ENCODE data around the gene FHIP1B. TPM values are rescaled to one million over a fixed set of nuclear protein-coding genes. Genes with fewer than 3 reads are reported as not detected.
"Not testable (repeated sequence)": the region's sequence is repeated elsewhere in the genome, so short reads cannot be mapped to it uniquely, and the experiment has no call there.

The FHIP1B gene
- 10 to 100 TPM; 20.5 to 20.6 TPM for total RNA-seq
- long read RNA-seq, donor 1, partial matches to known transcripts = 1 of 4 reads
- long read RNA-seq, donor 1, other reads (novel, unspliced or antisense) = 2 of 4 reads
- long read RNA-seq, donor 2, partial matches to known transcripts = 4 of 6 reads
- long read RNA-seq, donor 2, other reads (novel, unspliced or antisense) = 1 of 6 reads

GRCh38 chr11:6234387-6235107 is at the start of gene FHIP1B:
TSS of gene FHIP1B (minus strand) at chr11:6234636. CDS start at chr11:6224516, 10,120 bp downstream.
- intact Hi-C loops (cut with DNase I) = loop anchor here in 1 of 2 donors (10.0 kb wide), 1 partner anchor 500 kb away; no protein-coding TSS in a partner anchor
- DNase-seq (ENCODE audit: low spot score) = peak; percentile 100

DNA sequence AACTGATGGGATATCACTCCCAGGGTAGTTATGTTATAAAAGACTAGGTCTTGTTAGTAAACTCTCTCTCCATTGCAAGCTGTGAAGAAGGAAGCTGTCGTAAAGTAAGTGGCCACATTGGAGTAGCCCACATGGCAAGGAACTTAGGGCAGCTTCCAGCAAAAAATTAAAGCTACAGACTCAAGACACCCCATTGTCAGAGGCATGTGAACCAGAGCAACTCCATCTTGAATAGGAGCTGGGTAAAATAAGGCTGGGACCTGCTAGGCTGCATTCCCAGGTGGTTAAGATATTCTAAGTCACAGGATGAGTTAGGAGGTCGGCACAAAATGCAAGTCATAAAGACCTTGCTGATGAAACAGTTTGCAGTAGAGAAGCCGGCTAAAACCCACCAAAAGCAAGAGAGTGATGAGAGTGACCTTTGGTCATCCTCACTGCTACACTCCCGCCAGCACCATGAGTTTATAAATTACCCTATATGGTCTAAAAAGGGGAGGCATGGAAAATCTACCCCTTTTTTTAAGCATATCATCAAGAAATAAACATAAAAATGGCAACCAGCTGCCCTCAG is 49.1 kb upstream of the FHIP1B start:
- DNase-seq (ENCODE audit: low spot score) = no peak
- intact Hi-C loops (cut with DNase I) = no loop called here

DNA sequence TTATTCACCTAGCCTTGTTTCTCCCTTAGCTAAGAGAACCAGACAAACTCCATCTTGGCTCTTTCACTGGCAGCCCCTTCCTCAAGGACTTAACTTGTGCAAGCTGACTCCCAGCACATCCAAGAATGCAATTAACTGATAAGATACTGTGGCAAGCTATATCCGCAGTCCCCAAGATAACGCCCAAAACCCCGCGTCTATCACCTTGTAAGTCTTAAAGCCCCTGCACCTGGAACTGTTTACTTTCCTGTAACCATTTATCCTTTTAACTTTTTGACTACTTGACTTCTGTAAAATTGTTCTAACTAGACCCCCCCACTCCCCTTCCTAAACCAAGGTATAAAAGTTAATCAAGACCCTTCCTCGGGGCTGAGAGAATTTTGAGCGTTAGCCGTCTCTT is 46.4 kb upstream of the FHIP1B start:
- intact Hi-C loops (cut with DNase I); DNase-seq (ENCODE audit: low spot score): not testable (repeated sequence)

GRCh38 chr11:6273188-6273587 is 38.8 kb upstream of the FHIP1B start:
- DNase-seq (ENCODE audit: low spot score) = no peak
- intact Hi-C loops (cut with DNase I) = no loop called here

GRCh38 chr11:6271598-6271997 is 37.2 kb upstream of the FHIP1B start:
- DNase-seq (ENCODE audit: low spot score) = no peak
- intact Hi-C loops (cut with DNase I) = no loop called here

GRCh38 chr11:6270584-6271246 is 36.3 kb upstream of the FHIP1B start:
- intact Hi-C loops (cut with DNase I) = no loop called here
- no peak for DNase-seq (ENCODE audit: low spot score)

DNA sequence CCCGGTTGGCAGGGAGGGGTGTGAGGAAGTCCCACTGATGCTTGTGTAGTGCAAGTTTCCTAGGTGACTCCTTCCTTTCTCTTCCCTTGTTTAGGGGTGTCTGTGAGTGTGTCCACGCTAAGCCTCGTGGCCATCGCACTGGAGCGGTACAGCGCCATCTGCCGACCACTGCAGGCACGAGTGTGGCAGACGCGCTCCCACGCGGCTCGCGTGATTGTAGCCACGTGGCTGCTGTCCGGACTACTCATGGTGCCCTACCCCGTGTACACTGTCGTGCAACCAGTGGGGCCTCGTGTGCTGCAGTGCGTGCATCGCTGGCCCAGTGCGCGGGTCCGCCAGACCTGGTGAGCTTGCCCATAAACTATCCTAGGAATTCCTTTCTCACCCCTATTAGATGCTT is 35.6 kb upstream of the FHIP1B start:
- intact Hi-C loops (cut with DNase I) = no loop called here
- no peak for DNase-seq (ENCODE audit: low spot score)

- DNase-seq (ENCODE audit: low spot score) = no peak
These were observed 34.4 kb upstream of the FHIP1B start for GRCh38 chr11:6268820-6269219.

DNA sequence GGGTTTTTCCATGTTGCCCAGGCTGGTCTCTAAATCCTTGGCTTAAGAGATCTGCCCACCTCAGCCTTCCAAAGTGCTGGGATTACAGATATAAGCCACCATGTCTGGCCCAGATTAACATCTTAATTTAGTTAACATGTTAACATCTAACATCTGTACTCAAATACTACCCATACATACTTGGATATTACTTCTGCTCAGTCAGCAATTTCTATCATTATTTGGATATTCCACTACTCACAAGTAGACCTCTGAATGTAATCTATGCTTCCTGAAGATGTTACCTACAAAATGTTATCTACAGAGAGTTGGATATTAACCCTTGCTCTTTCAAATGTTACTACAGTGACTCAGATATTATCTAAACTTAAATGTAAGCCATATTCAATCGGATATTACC is 29.2 kb upstream of the FHIP1B start:
- intact Hi-C loops (cut with DNase I) = no loop called here
- DNase-seq (ENCODE audit: low spot score) = no peak

More at GRCh38 chr11:6268820-6269219, 34.4 kb upstream of the FHIP1B start:
- intact Hi-C loops (cut with DNase I) = no loop called here

- DNase-seq (ENCODE audit: low spot score) = no peak
- intact Hi-C loops (cut with DNase I) = no loop called here
These were observed 25.8 kb upstream of the FHIP1B start for GRCh38 chr11:6260207-6260726.

- DNase-seq (ENCODE audit: low spot score) = no peak
- intact Hi-C loops (cut with DNase I) = loop anchor here (10.0 kb wide), 2 partner anchors 56 to 106 kb away; no protein-coding TSS in a partner anchor
These were observed 24.2 kb upstream of the FHIP1B start for GRCh38 chr11:6258571-6259081.

GRCh38 chr11:6258141-6258540 is 23.7 kb upstream of the FHIP1B start:
- DNase-seq (ENCODE audit: low spot score) = no peak
- intact Hi-C loops (cut with DNase I) = loop anchor here (10.0 kb wide), 2 partner anchors 57 to 107 kb away; no protein-coding TSS in a partner anchor

GRCh38 chr11:6253197-6253596 is 18.8 kb upstream of the FHIP1B start:
- no peak for DNase-seq (ENCODE audit: low spot score)
- intact Hi-C loops (cut with DNase I) = loop anchor here (5.0 to 10.0 kb wide), 3 partner anchors 62 to 112 kb away; no protein-coding TSS in a partner anchor

GRCh38 chr11:6251990-6252473 is 17.6 kb upstream of the FHIP1B start:
- DNase-seq (ENCODE audit: low spot score) = no peak
- intact Hi-C loops (cut with DNase I) = loop anchor here (5.0 to 10.0 kb wide), 3 partner anchors 63 to 113 kb away; no protein-coding TSS in a partner anchor

DNA sequence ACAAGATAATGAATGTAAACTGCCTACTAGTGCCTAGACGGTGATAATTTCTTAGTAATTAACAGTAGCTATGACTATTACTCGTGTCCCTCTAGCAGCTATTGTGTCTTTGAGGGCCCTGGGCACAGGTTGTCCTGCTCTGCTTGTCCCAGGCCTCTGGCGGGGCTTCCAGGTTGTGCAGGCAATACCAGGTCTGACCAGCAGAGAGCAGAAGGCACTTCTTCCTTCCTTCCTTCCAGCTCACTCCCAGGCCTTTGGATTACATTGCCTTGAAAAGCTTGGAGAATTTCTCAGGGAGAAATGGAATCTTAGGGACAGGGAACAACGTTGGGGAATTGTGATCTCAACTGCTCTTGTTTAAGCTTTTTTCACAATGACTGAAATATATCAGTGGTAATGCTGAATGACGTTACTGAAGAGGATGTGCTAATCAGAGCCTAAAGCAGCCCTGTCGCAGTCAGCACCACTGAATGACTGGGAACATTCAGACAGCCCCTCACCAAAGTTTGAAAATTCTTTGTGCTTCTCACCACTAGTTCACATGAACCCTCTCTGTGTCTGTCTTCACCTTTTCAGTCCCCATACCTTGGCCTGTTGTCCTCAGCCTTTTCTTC is 16.8 kb upstream of the FHIP1B start:
- intact Hi-C loops (cut with DNase I) = loop anchor here (5.0 to 10.0 kb wide), 3 partner anchors 64 to 114 kb away; no protein-coding TSS in a partner anchor
- DNase-seq (ENCODE audit: low spot score) = peak; percentile 82

DNA sequence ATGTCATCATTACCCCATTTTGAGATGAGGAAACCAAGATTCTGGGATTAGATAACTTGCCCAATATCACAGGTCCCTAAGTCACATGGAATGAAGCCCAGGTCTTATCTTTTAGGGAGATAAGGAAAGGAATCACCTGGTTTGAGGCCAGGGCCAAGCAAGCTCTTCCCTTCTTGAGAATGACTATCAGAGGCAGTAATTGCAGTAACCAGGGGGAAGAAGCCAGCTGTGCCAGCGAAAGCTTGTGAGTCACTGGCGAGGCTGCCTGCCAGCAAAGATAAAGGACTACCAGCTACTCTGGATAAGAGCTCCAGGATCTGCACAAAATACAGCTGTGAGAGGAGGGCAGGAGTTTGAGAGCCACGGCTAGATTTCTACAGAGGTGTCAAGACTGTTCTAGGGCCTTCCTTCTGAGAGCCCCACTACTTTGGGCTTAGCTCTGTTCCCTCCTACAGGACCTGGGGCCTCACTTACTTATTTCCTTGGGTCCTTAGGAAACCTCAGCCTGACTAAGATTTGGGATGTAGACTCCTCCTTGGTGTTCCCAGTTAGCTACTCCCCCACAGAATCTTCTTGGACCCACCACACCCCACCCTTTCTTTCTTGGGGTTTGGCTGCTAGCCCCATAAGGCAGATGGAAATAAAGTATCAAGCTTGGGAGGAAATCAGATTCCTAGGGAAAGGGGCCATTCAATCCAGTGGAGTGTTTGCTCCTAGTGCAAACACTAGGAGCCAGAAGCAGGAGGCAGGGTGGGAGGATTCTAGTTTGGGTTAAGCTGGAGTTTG is 15.5 kb upstream of the FHIP1B start:
- DNase-seq (ENCODE audit: low spot score) = peak; percentile 95
- intact Hi-C loops (cut with DNase I) = loop anchor here (5.0 to 10.0 kb wide), 3 partner anchors 65 to 115 kb away; no protein-coding TSS in a partner anchor

DNA sequence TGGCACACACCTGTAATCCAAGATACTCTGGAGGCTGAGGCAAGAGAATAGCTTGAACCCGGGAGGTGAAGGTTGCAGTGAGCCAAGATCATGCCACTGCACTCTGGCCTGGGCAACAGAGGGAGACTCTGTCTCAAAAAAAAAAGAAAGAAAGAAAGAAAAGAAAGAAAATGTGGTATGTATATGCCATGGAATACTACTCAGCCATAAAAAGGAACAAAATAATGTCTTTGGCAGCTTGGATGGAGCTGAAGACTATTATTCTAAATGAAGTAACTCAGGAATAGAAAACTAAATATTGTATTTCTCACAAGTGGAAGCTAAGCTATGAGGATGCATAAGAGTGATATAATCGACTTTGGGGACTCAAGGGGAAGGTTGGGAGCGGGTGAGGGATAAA is 14.5 kb upstream of the FHIP1B start:
- DNase-seq (ENCODE audit: low spot score); intact Hi-C loops (cut with DNase I): not testable (repeated sequence)

DNA sequence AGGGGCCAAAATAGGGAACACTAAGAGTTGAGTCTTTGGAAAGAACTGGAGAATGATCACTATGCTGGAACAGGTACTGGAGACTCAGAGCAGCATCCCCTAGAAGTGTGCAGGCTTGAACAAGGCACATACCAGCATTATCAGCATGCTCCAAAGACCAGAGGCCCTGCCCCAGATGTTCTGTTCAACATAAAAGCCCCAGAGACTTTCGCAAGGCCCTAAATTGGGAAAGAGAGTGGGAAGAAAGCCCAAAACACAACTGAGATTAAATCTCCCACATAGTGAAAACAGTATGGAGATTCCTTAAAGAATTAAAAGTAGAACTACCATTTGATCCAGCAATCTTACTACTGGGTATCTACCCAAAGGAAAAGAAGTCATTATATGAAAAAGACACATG is 13.8 kb upstream of the FHIP1B start:
- intact Hi-C loops (cut with DNase I) = no loop called here
- no peak for DNase-seq (ENCODE audit: low spot score)

Data from posterior vena cava (tissue), 2 donors.